ENCODE measurements around the gene PAX2.

The PAX2 gene

GRCh38 chr10:100790761-100791208 is 45.4 kb downstream of the PAX2 start:
- H3K27me3 ChIP-seq (ENCODE audit: control insufficient read depth in 1 of 2, insufficient read depth in 2 of 2, low read length in 2 of 2) = peaks cover 10 to 26% of the 10 kb centered on the region in 2 donors
- no peak overlapping the region for H3K9ac ChIP-seq (ENCODE audit: low read depth in 1 of 2, low read length in 2 of 2)
- H3K4me3 ChIP-seq (ENCODE audit: low read depth in 1 of 2, low read length in 2 of 2) = no peak overlapping the region

GRCh38 chr10:100791369-100792058 is 46.1 kb downstream of the PAX2 start:
- Histone ChIP-seq H3K27ac (ENCODE audit: low read depth, low read length) (no peak overlapping the region), H3K4me1 (ENCODE audit: control insufficient read depth in 1 of 2, insufficient read depth in 2 of 2, low read length in 2 of 2) (no peaks in the 10 kb centered on the region), H3K4me3 (ENCODE audit: low read depth in 1 of 2, low read length in 2 of 2) (no peak overlapping the region), H3K9me3 (ENCODE audit: control insufficient read depth in 1 of 2, low read length in 2 of 2) (no peaks in the 10 kb centered on the region), H3K36me3 (ENCODE audit: control insufficient read depth in 1 of 2, insufficient read depth in 2 of 2, low read length in 2 of 2) (no peaks in the 10 kb centered on the region), H3K9ac (ENCODE audit: low read depth in 1 of 2, low read length in 2 of 2) (no peak overlapping the region), H3K27me3 (ENCODE audit: control insufficient read depth in 1 of 2, insufficient read depth in 2 of 2, low read length in 2 of 2) (peaks cover 11 to 24% of the 10 kb centered on the region in 2 donors)

More at GRCh38 chr10:100790761-100791208, 45.4 kb downstream of the PAX2 start:
- Histone ChIP-seq H3K9me3 (ENCODE audit: control insufficient read depth in 1 of 2, low read length in 2 of 2) (no peaks in the 10 kb centered on the region), H3K4me1 (ENCODE audit: control insufficient read depth in 1 of 2, insufficient read depth in 2 of 2, low read length in 2 of 2) (no peaks in the 10 kb centered on the region), H3K27ac (ENCODE audit: low read depth, low read length) (no peak overlapping the region), H3K36me3 (ENCODE audit: control insufficient read depth in 1 of 2, insufficient read depth in 2 of 2, low read length in 2 of 2) (no peaks in the 10 kb centered on the region)

GRCh38 chr10:100792574-100792973 is 47.2 kb downstream of the PAX2 start:
- Histone ChIP-seq H3K27ac (ENCODE audit: low read depth, low read length) (no peak overlapping the region), H3K4me1 (ENCODE audit: control insufficient read depth in 1 of 2, insufficient read depth in 2 of 2, low read length in 2 of 2) (no peaks in the 10 kb centered on the region), H3K27me3 (ENCODE audit: control insufficient read depth in 1 of 2, insufficient read depth in 2 of 2, low read length in 2 of 2) (peaks cover 9 to 16% of the 10 kb centered on the region in 2 donors)

GRCh38 chr10:100793055-100793454 is 47.7 kb downstream of the PAX2 start:
- Histone ChIP-seq H3K4me1 (ENCODE audit: control insufficient read depth in 1 of 2, insufficient read depth in 2 of 2, low read length in 2 of 2) (no peaks in the 10 kb centered on the region), H3K27me3 (ENCODE audit: control insufficient read depth in 1 of 2, insufficient read depth in 2 of 2, low read length in 2 of 2) (peaks cover 7 to 16% of the 10 kb centered on the region in 2 donors), H3K27ac (ENCODE audit: low read depth, low read length) (no peak overlapping the region), H3K9ac (ENCODE audit: low read depth in 1 of 2, low read length in 2 of 2) (no peak overlapping the region), H3K36me3 (ENCODE audit: control insufficient read depth in 1 of 2, insufficient read depth in 2 of 2, low read length in 2 of 2) (no peaks in the 10 kb centered on the region), H3K9me3 (ENCODE audit: control insufficient read depth in 1 of 2, low read length in 2 of 2) (no peaks in the 10 kb centered on the region), H3K4me3 (ENCODE audit: low read depth in 1 of 2, low read length in 2 of 2) (no peak overlapping the region)

More at GRCh38 chr10:100792574-100792973, 47.2 kb downstream of the PAX2 start:
- H3K9ac ChIP-seq (ENCODE audit: low read depth in 1 of 2, low read length in 2 of 2) = no peak overlapping the region
- H3K9me3 ChIP-seq (ENCODE audit: control insufficient read depth in 1 of 2, low read length in 2 of 2) = no peaks in the 10 kb centered on the region
- H3K36me3 ChIP-seq (ENCODE audit: control insufficient read depth in 1 of 2, insufficient read depth in 2 of 2, low read length in 2 of 2) = no peaks in the 10 kb centered on the region
- H3K4me3 ChIP-seq (ENCODE audit: low read depth in 1 of 2, low read length in 2 of 2) = no peak overlapping the region

- H3K27me3 ChIP-seq (ENCODE audit: control insufficient read depth in 1 of 2, insufficient read depth in 2 of 2, low read length in 2 of 2) = peaks cover 42% of the 10 kb centered on the region in 2 donors
Measured at GRCh38 chr10:100799881-100800280, 54.5 kb downstream of the PAX2 start.

GRCh38 chr10:100800931-100801330 is 55.5 kb downstream of the PAX2 start:
- no peak overlapping the region for H3K27ac ChIP-seq (ENCODE audit: low read depth, low read length)
- no peaks in the 10 kb centered on the region for H3K9me3 ChIP-seq (ENCODE audit: control insufficient read depth in 1 of 2, low read length in 2 of 2)
- no peak overlapping the region for H3K9ac ChIP-seq (ENCODE audit: low read depth in 1 of 2, low read length in 2 of 2)
- H3K36me3 ChIP-seq (ENCODE audit: control insufficient read depth in 1 of 2, insufficient read depth in 2 of 2, low read length in 2 of 2) = no peaks in the 10 kb centered on the region
- no peaks in the 10 kb centered on the region for H3K4me1 ChIP-seq (ENCODE audit: control insufficient read depth in 1 of 2, insufficient read depth in 2 of 2, low read length in 2 of 2)
- H3K4me3 ChIP-seq (ENCODE audit: low read depth in 1 of 2, low read length in 2 of 2) = no peak overlapping the region
- peaks cover 42 to 47% of the 10 kb centered on the region in 2 donors for H3K27me3 ChIP-seq (ENCODE audit: control insufficient read depth in 1 of 2, insufficient read depth in 2 of 2, low read length in 2 of 2)

More at GRCh38 chr10:100799881-100800280, 54.5 kb downstream of the PAX2 start:
- no peak overlapping the region for H3K27ac ChIP-seq (ENCODE audit: low read depth, low read length)
- no peaks in the 10 kb centered on the region for H3K4me1 ChIP-seq (ENCODE audit: control insufficient read depth in 1 of 2, insufficient read depth in 2 of 2, low read length in 2 of 2)
- no peaks in the 10 kb centered on the region for H3K9me3 ChIP-seq (ENCODE audit: control insufficient read depth in 1 of 2, low read length in 2 of 2)
- no peak overlapping the region for H3K9ac ChIP-seq (ENCODE audit: low read depth in 1 of 2, low read length in 2 of 2)
- no peak overlapping the region for H3K4me3 ChIP-seq (ENCODE audit: low read depth in 1 of 2, low read length in 2 of 2)
- no peaks in the 10 kb centered on the region for H3K36me3 ChIP-seq (ENCODE audit: control insufficient read depth in 1 of 2, insufficient read depth in 2 of 2, low read length in 2 of 2)

GRCh38 chr10:100802196-100802595 is 56.8 kb downstream of the PAX2 start:
- Histone ChIP-seq H3K4me1 (ENCODE audit: control insufficient read depth in 1 of 2, insufficient read depth in 2 of 2, low read length in 2 of 2) (no peaks in the 10 kb centered on the region), H3K9ac (ENCODE audit: low read depth in 1 of 2, low read length in 2 of 2) (no peak overlapping the region), H3K4me3 (ENCODE audit: low read depth in 1 of 2, low read length in 2 of 2) (no peak overlapping the region), H3K27ac (ENCODE audit: low read depth, low read length) (no peak overlapping the region), H3K36me3 (ENCODE audit: control insufficient read depth in 1 of 2, insufficient read depth in 2 of 2, low read length in 2 of 2) (no peaks in the 10 kb centered on the region), H3K9me3 (ENCODE audit: control insufficient read depth in 1 of 2, low read length in 2 of 2) (no peaks in the 10 kb centered on the region), H3K27me3 (ENCODE audit: control insufficient read depth in 1 of 2, insufficient read depth in 2 of 2, low read length in 2 of 2) (peaks cover 50 to 55% of the 10 kb centered on the region in 2 donors)

GRCh38 chr10:100802607-100803006 is 57.2 kb downstream of the PAX2 start:
- H3K27ac ChIP-seq (ENCODE audit: low read depth, low read length) = no peak overlapping the region
- H3K4me1 ChIP-seq (ENCODE audit: control insufficient read depth in 1 of 2, insufficient read depth in 2 of 2, low read length in 2 of 2) = no peaks in the 10 kb centered on the region
- no peaks in the 10 kb centered on the region for H3K9me3 ChIP-seq (ENCODE audit: control insufficient read depth in 1 of 2, low read length in 2 of 2)
- no peaks in the 10 kb centered on the region for H3K36me3 ChIP-seq (ENCODE audit: control insufficient read depth in 1 of 2, insufficient read depth in 2 of 2, low read length in 2 of 2)
- H3K9ac ChIP-seq (ENCODE audit: low read depth in 1 of 2, low read length in 2 of 2) = no peak overlapping the region
- peaks cover 50 to 60% of the 10 kb centered on the region in 2 donors for H3K27me3 ChIP-seq (ENCODE audit: control insufficient read depth in 1 of 2, insufficient read depth in 2 of 2, low read length in 2 of 2)
- no peak overlapping the region for H3K4me3 ChIP-seq (ENCODE audit: low read depth in 1 of 2, low read length in 2 of 2)

GRCh38 chr10:100803492-100803891 is 58.1 kb downstream of the PAX2 start:
- Histone ChIP-seq H3K4me3 (ENCODE audit: low read depth in 1 of 2, low read length in 2 of 2) (no peak overlapping the region), H3K27ac (ENCODE audit: low read depth, low read length) (no peak overlapping the region), H3K36me3 (ENCODE audit: control insufficient read depth in 1 of 2, insufficient read depth in 2 of 2, low read length in 2 of 2) (no peaks in the 10 kb centered on the region), H3K4me1 (ENCODE audit: control insufficient read depth in 1 of 2, insufficient read depth in 2 of 2, low read length in 2 of 2) (no peaks in the 10 kb centered on the region), H3K27me3 (ENCODE audit: control insufficient read depth in 1 of 2, insufficient read depth in 2 of 2, low read length in 2 of 2) (peaks cover 54 to 65% of the 10 kb centered on the region in 2 donors), H3K9me3 (ENCODE audit: control insufficient read depth in 1 of 2, low read length in 2 of 2) (no peaks in the 10 kb centered on the region), H3K9ac (ENCODE audit: low read depth in 1 of 2, low read length in 2 of 2) (no peak overlapping the region)

- H3K36me3 ChIP-seq (ENCODE audit: control insufficient read depth in 1 of 2, insufficient read depth in 2 of 2, low read length in 2 of 2) = no peaks in the 10 kb centered on the region
- no peaks in the 10 kb centered on the region for H3K9me3 ChIP-seq (ENCODE audit: control insufficient read depth in 1 of 2, low read length in 2 of 2)
- H3K4me1 ChIP-seq (ENCODE audit: control insufficient read depth in 1 of 2, insufficient read depth in 2 of 2, low read length in 2 of 2) = no peaks in the 10 kb centered on the region
- peaks cover 57 to 68% of the 10 kb centered on the region in 2 donors for H3K27me3 ChIP-seq (ENCODE audit: control insufficient read depth in 1 of 2, insufficient read depth in 2 of 2, low read length in 2 of 2)
- H3K9ac ChIP-seq (ENCODE audit: low read depth in 1 of 2, low read length in 2 of 2) = no peak overlapping the region
- no peak overlapping the region for H3K4me3 ChIP-seq (ENCODE audit: low read depth in 1 of 2, low read length in 2 of 2)
- no peak overlapping the region for H3K27ac ChIP-seq (ENCODE audit: low read depth, low read length)
Measured at GRCh38 chr10:100803908-100804307, 58.5 kb downstream of the PAX2 start.

Measured in duodenal mucosa (tissue), 2 donors.